Measurements from ENCODE around the gene SDHB. TPM values are rescaled to one million over a fixed set of nuclear protein-coding genes. Genes with fewer than 3 reads are reported as not detected.

Gene SDHB
- total and polyA plus RNA-seq, 2 of the 8 experiments (the other 6 are each of a cell fraction or from before 2014, with no cell fraction given), result 84.0 to 98.7 TPM

- no peak for FAIRE-seq
- no peak for DNase-seq (ENCODE audit: low read depth in 1 of 2, low spot score in 2 of 2)
- H2BK15ac ChIP-seq (ENCODE audit: low read length), result no peak overlapping the region
- TF ChIP-seq USF2 (IDR thresholded peaks at IDR 0.05; ENCODE audit: low read length) (no peak), EGR1 (IDR thresholded peaks at IDR 0.05; ENCODE audit: borderline replicate concordance, low read depth, low read length) (no peak), BRCA1 (IDR thresholded peaks at IDR 0.05; ENCODE audit: low read depth, low read length) (no peak), JUND (IDR thresholded peaks at IDR 0.05; ENCODE audit: low read length) (no peak), EZH2 (IDR thresholded peaks at IDR 0.05; ENCODE audit: low read depth, low read length, severe bottlenecking) (no peak), ATF3 (IDR thresholded peaks at IDR 0.05; ENCODE audit: insufficient read depth, low read depth, low read length) (no peak), HDAC6 (IDR thresholded peaks at IDR 0.05; ENCODE audit: low read depth, low read length) (no peak), TAF7 (optimal IDR thresholded peaks at IDR 0.05; ENCODE audit: borderline replicate concordance, low read depth, low read length) (no peak), TBP (IDR thresholded peaks at IDR 0.05; ENCODE audit: low read depth, low read length) (no peak), E2F6 (IDR thresholded peaks at IDR 0.05) (no peak), BACH1 (IDR thresholded peaks at IDR 0.05; ENCODE audit: low read length) (no peak), SRF (IDR thresholded peaks at IDR 0.05; ENCODE audit: low read depth, low read length) (no peak)
Observed at GRCh38 chr1:17033481-17033880, 20.4 kb downstream of the SDHB start.

More at GRCh38 chr1:17033481-17033880, 20.4 kb downstream of the SDHB start:
- H2BK5ac ChIP-seq (ENCODE audit: low read depth, low read length), result no peak overlapping the region
- H3K36me3 ChIP-seq (ENCODE audit: control insufficient read depth in 2 of 4, insufficient read depth in 4 of 4, low read length in 3 of 4), result peaks cover 4 to 28% (median 5%) of the 10 kb centered on the region in 4 experiments; a peak in 6 of 8 replicates
- H2AK5ac ChIP-seq (ENCODE audit: low read depth, low read length), result no peak overlapping the region
- no peak overlapping the region for H3K4me3 ChIP-seq (ENCODE audit: extremely low read depth in 1 of 4, insufficient read depth in 2 of 4, low read depth in 3 of 4, low read length in 4 of 4)
- H3K56ac ChIP-seq (replicated peaks; ENCODE audit: insufficient read length, low read depth, low read length), result no peak overlapping the region
- no peaks in the 10 kb centered on the region for H3K4me1 ChIP-seq (replicated peaks in 1 of 4; ENCODE audit: control insufficient read depth in 3 of 4, insufficient read depth in 4 of 4, low read length in 3 of 4)
- no peaks in the 10 kb centered on the region for H3K79me2 ChIP-seq (ENCODE audit: control insufficient read depth in 1 of 2, insufficient read depth in 2 of 2, low read length in 2 of 2)
- H4K20me1 ChIP-seq (replicated peaks in 1 of 2; ENCODE audit: control insufficient read depth in 1 of 2, insufficient read depth in 2 of 2, low read length in 2 of 2), result peaks cover 0 to 2% of the 10 kb centered on the region in 2 experiments
- H3K4me2 ChIP-seq (ENCODE audit: insufficient read depth in 1 of 2, low read depth in 2 of 2, low read length in 2 of 2), result no peak overlapping the region
- no peak overlapping the region for H3K9ac ChIP-seq (replicated peaks in 1 of 4; ENCODE audit: extremely low read depth in 1 of 4, low read depth in 3 of 4, low read length in 3 of 4)
- no peak overlapping the region for H2AFZ ChIP-seq (ENCODE audit: low read length)
- H4K5ac ChIP-seq (ENCODE audit: insufficient read length, low read depth, low read length), result no peak overlapping the region
- H3K18ac ChIP-seq (ENCODE audit: extremely low read depth, low read length), result no peak overlapping the region
- 91% methylated on average over 4 of the region's 4 CpGs; no CpG with 5 or more reads in 1 of the 2 experiments for WGBS, 2 experiments (ENCODE audit: extremely low coverage in 1 of 2, insufficient coverage in 1 of 2, insufficient read length in 1 of 2, insufficient replicate concordance in 2 of 2, low coverage in 1 of 2, low lambda C conversion rate in 2 of 2, missing lambda C conversion rate in 1 of 2)
- POLR2A ChIA-PET (ENCODE audit: partially characterized antibody), result interaction anchor here (0.8 to 1.0 kb wide), 2 partner anchors 25 to 54 kb away, joined by 3 read pairs; no protein-coding TSS in a partner anchor
- no peak overlapping the region for H3K4ac ChIP-seq (replicated peaks; ENCODE audit: insufficient read length, low read depth, low read length)
- H4K8ac ChIP-seq (ENCODE audit: extremely low read depth, insufficient read depth, low read length), result no peak overlapping the region
- CTCF ChIA-PET (ENCODE audit: partially characterized antibody), result interaction anchor here (1.1 to 2.9 kb wide), 3 partner anchors 12 to 70 kb away, joined by 4 to 15 read pairs (median 5); no protein-coding TSS in a partner anchor
- no peaks in the 10 kb centered on the region for H3K23me2 ChIP-seq (ENCODE audit: low read depth, low read length)
- no peak overlapping the region for H4K91ac ChIP-seq (replicated peaks; ENCODE audit: insufficient read length, low read length)
- no peak overlapping the region for H3K23ac ChIP-seq (ENCODE audit: insufficient read length)
- no peaks in the 10 kb centered on the region for H3K9me3 ChIP-seq (ENCODE audit: insufficient read depth in 2 of 2, low read depth in 1 of 2, low read length in 1 of 2)
- H3K79me1 ChIP-seq (ENCODE audit: low read depth, low read length), result no peaks in the 10 kb centered on the region
- H3K14ac ChIP-seq (ENCODE audit: insufficient read length), result no peak overlapping the region
- H3K27me3 ChIP-seq (replicated peaks in 1 of 4; ENCODE audit: control insufficient read depth in 3 of 4, extremely low read depth in 1 of 4, insufficient read depth in 3 of 4, low read length in 3 of 4), result no peaks in the 10 kb centered on the region
- no peak overlapping the region for H2BK12ac ChIP-seq (ENCODE audit: low read depth, low read length)
- H2BK120ac ChIP-seq (replicated peaks; ENCODE audit: low read depth, low read length), result no peak overlapping the region
- H2BK20ac ChIP-seq (ENCODE audit: low read length), result no peak overlapping the region
- H3K27ac ChIP-seq (ENCODE audit: low read depth, low read length), result no peak overlapping the region
